OCI-LY3 (cell line): ENCODE measurements around the gene KRTAP3-2.

ENCODE experiments used
- H2AFZ ChIP-seq: fragments of 200-600, 300-600 bp; shearing (Covaris generic); 2 replicates; pipeline ENCODE4 v1.6.0; 2014; ENCODE audit warnings: antibody characterized with exemption, low read depth, low read length
- H3K27ac ChIP-seq: fragments of 200-600, 300-600 bp; sonication (generic); 2 replicates; pipeline ENCODE4 v1.5.1; 2014; ENCODE audit warnings: mild to moderate bottlenecking, low read length, moderate library complexity, mixed read lengths
- H3K27me3 ChIP-seq: fragments of 200-600, 300-600 bp; sonication (generic); 2 replicates; pipeline ENCODE4 v1.6.1; 2014; ENCODE audit warnings: low read depth, low read length, mixed read lengths
- H3K36me3 ChIP-seq: fragments of 200-600, 300-600 bp; sonication (generic); replicated peaks from 2 replicates; pipeline ENCODE3; 2014; ENCODE audit warnings: low read depth, low read length, mixed read lengths
- H3K4me1 ChIP-seq: fragments of 300-600, 200-600 bp; sonication (generic); 2 replicates; pipeline ENCODE4 v1.6.1; 2014; ENCODE audit warnings: low read length, mixed read lengths
- H3K4me2 ChIP-seq: fragments of 200-600, 300-600 bp; sonication (generic); 2 replicates; pipeline ENCODE4 v1.6.1; 2014; ENCODE audit warnings: low read length, mixed read lengths
- H3K4me3 ChIP-seq: fragments of 300-600, 200-600 bp; sonication (generic); 2 replicates; pipeline ENCODE4 v1.5.1; 2014; ENCODE audit warnings: antibody characterized with exemption, mild to moderate bottlenecking, low read length, moderate library complexity
- H3K79me2 ChIP-seq: fragments of 300-600, 200-600 bp; shearing (Covaris generic); 2 replicates; pipeline ENCODE4 v1.6.1; 2014; ENCODE audit warnings: mild to moderate bottlenecking, low read length, mixed read lengths
- H3K9ac ChIP-seq: fragments of 300-600, 200-600 bp; shearing (Covaris generic); 2 replicates; pipeline ENCODE4 v1.6.0; 2014; ENCODE audit warnings: mild to moderate bottlenecking, low read length, moderate library complexity
- H3K9me3 ChIP-seq: fragments of 200-600, 300-600 bp; shearing (Covaris generic); 2 replicates; pipeline ENCODE4 v1.6.1; 2014; ENCODE audit warnings: low read length, mixed read lengths; ENCODE audit not compliant: insufficient read depth
- H4K20me1 ChIP-seq: fragments of 200-600, 300-600 bp; sonication (generic); 2 replicates; pipeline ENCODE4 v1.6.1; 2016; ENCODE audit warnings: low read length, mixed read lengths; ENCODE audit not compliant: insufficient read depth
- EZH2phosphoT487 ChIP-seq: fragments of 200-600 bp; shearing (Covaris generic); IDR thresholded peaks from 2 replicates; pipeline ENCODE4 v1.6.1; 2018; ENCODE audit warnings: antibody characterized with exemption, mixed run types, low read depth
- TF ChIP-seq, protein P1 (sequence below): fragments of 200-600, 300-600 bp; sonication (generic); IDR thresholded peaks from 2 replicates; pipeline ENCODE4 v1.5.1; 2014; ENCODE audit warnings: antibody characterized with exemption, low read length, low read depth

KRTAP3-2 gene

DNA sequence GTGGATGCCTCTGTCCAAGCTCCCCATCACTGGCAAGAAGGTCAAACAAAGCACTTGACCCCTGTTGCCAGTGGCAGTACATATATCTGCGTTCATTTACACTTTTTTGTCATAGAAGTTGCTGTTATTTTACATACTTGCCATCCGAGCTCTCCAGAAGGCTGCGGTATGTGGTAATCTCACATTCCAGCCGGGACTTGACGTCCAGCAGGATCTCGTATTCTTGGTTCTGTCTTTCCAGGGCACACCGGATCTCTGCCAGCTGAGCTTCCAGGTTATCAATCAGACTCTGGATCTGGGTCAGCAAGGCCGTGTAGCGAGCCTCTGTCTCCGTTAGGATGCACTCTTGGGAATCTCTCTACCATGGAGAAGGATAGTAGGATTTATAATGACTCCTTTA, 39.6 kb downstream of the KRTAP3-2 start:
- no peaks in the 10 kb centered on the region for H4K20me1 ChIP-seq
- H2AFZ ChIP-seq: no peak overlapping the region
- no peak overlapping the region for H3K4me2 ChIP-seq
- no peaks in the 10 kb centered on the region for H3K4me1 ChIP-seq
- H3K4me3 ChIP-seq: no peak overlapping the region
- H3K9me3 ChIP-seq: no peaks in the 10 kb centered on the region
- H3K27ac ChIP-seq: no peak overlapping the region
- no peaks in the 10 kb centered on the region for H3K36me3 ChIP-seq
- no peaks in the 10 kb centered on the region for H3K79me2 ChIP-seq
- no peak for TF ChIP-seq EZH2phosphoT487
- TF ChIP-seq, protein P1, sequence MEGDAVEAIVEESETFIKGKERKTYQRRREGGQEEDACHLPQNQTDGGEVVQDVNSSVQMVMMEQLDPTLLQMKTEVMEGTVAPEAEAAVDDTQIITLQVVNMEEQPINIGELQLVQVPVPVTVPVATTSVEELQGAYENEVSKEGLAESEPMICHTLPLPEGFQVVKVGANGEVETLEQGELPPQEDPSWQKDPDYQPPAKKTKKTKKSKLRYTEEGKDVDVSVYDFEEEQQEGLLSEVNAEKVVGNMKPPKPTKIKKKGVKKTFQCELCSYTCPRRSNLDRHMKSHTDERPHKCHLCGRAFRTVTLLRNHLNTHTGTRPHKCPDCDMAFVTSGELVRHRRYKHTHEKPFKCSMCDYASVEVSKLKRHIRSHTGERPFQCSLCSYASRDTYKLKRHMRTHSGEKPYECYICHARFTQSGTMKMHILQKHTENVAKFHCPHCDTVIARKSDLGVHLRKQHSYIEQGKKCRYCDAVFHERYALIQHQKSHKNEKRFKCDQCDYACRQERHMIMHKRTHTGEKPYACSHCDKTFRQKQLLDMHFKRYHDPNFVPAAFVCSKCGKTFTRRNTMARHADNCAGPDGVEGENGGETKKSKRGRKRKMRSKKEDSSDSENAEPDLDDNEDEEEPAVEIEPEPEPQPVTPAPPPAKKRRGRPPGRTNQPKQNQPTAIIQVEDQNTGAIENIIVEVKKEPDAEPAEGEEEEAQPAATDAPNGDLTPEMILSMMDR: no peak
- H3K9ac ChIP-seq: no peak overlapping the region
- peaks cover 17% of the 10 kb centered on the region; the same call in 1 of the 2 replicates for H3K27me3 ChIP-seq

DNA sequence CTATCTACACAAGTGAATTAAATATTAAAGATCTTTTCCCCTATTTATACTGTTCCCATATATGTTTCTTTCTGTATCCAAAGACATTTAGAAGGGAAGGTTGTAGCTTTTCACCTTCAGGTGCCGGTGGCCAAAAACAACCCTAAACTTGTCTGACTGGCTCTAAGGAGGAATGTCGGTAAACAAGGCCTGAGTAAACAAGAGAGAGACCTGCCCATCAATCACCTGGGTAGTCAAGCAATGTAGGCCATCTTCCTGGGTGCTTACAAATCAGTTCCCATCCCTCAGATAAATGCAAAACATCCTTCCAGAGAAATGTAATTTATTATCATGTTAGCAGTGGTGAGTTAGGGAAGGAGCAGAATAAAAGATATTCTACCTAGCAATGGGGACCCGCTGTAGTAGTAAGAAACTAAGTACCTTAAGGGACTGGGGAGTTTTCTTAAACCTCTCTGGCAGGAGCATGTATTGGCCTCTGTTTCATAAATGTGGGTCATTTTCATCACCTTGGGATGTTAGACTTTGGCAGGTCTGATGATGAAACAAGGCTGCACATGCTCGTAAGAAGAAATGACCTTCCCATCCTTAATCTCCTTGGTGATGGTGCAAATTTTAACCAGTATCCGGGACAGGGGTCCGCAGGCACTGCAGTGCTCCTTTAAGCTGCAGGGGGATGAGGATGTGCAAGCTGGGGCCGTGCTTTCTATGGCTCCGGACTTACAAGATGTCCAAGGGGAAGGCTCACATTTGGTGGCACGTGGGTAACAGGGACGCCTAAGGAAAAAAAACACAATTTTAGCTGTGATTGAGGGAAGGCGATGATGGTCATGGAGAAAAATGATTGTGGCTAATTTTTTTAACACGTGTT, 41.4 kb downstream of the KRTAP3-2 start:
- Histone ChIP-seq H3K4me3 (no peak overlapping the region), H3K79me2 (no peaks in the 10 kb centered on the region), H3K27me3 (peaks cover 24% of the 10 kb centered on the region), H3K36me3 (no peaks in the 10 kb centered on the region), H3K4me1 (no peaks in the 10 kb centered on the region), H4K20me1 (no peaks in the 10 kb centered on the region), H3K9ac (no peak overlapping the region), H3K27ac (no peak overlapping the region), H2AFZ (no peak overlapping the region), H3K4me2 (no peak overlapping the region), H3K9me3 (no peaks in the 10 kb centered on the region)
- TF ChIP-seq, protein P1: no peak
- TF ChIP-seq EZH2phosphoT487: no peak

DNA sequence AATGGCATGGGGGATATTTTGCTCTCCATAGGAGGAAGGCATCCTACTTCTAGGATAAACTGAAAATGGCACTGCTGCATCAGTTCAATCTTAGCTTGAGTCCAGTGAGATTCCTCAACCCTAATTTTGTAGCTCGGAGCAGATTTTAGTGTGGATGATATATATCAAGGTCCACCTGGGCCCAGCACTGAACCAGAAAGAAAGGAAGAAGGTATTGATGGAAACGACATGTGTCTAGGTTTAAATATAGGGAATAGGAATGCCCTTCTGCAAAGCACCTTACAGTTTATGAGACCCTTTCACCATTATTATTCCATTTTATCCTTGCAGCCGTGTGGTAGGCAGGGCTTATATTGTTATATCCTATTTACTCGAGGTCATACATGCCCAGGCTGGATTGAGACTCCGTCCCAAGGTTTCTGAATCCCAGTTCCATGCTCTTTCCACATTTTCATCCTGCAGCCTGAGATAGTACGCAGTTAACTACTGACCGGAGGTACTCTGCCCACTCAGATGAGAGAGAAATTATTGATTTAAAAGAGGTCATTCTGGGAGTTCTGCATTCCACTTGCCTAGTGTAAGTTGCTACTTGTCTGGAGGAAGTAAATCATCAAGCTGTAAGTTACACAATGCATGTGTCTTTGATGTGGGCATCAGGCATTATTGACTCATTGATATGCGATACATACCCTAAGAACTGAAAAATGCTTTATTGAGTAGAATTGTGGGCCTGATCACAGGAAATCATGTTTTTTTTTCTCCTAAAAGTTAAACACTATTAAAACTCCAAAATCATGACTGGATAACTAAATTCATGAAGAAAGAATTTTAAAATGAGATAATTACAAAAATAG, 43.1 kb downstream of the KRTAP3-2 start:
- Histone ChIP-seq H3K4me3 (no peak overlapping the region), H3K27ac (no peak overlapping the region), H3K79me2 (no peaks in the 10 kb centered on the region), H2AFZ (no peak overlapping the region), H3K27me3 (peaks cover 41% of the 10 kb centered on the region), H3K36me3 (no peaks in the 10 kb centered on the region), H3K9ac (no peak overlapping the region), H3K9me3 (no peaks in the 10 kb centered on the region), H4K20me1 (no peaks in the 10 kb centered on the region), H3K4me1 (no peaks in the 10 kb centered on the region), H3K4me2 (no peak overlapping the region)
- TF ChIP-seq EZH2phosphoT487: no peak
- TF ChIP-seq, protein P1: no peak

DNA sequence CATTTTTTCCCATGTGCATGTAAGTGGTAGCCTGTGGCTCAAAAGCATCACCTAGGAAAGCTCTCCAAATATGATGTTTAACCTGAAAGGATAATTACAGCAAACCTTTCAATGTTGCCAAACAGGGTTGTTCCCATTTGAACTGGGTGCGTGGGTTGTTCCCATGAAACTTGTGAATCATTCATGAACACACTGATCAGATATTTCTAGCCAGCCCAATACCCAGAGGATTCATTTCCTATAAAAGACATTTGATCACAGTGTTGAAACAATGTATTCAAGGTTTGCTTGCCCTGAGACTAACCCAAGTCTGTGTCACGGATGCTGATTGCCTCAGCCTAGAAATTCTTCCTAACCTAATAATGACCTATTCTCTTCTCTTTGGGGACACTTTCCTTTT, 45.8 kb downstream of the KRTAP3-2 start:
- Histone ChIP-seq H3K79me2 (no peaks in the 10 kb centered on the region), H4K20me1 (no peaks in the 10 kb centered on the region), H2AFZ (no peak overlapping the region), H3K36me3 (no peaks in the 10 kb centered on the region), H3K27ac (no peak overlapping the region), H3K4me1 (no peaks in the 10 kb centered on the region), H3K4me3 (no peak overlapping the region), H3K9me3 (no peaks in the 10 kb centered on the region), H3K4me2 (no peak overlapping the region), H3K9ac (no peak overlapping the region), H3K27me3 (peaks cover 42% of the 10 kb centered on the region)
- TF ChIP-seq EZH2phosphoT487: no peak
- TF ChIP-seq, protein P1: no peak
